Ammon's horn (tissue), 1 donor: ENCODE results near the gene ZNF329.
"Not testable (repeated sequence)": the region's sequence is repeated elsewhere in the genome, so short reads cannot be mapped to it uniquely, and the experiment has no call there.

ENCODE experiments used
- DNase-seq: peaks from one replicate; pipeline ENCODE4 v3.0.0-alpha.2; 2016; ENCODE audit warnings: low spot score

Gene ZNF329

DNA sequence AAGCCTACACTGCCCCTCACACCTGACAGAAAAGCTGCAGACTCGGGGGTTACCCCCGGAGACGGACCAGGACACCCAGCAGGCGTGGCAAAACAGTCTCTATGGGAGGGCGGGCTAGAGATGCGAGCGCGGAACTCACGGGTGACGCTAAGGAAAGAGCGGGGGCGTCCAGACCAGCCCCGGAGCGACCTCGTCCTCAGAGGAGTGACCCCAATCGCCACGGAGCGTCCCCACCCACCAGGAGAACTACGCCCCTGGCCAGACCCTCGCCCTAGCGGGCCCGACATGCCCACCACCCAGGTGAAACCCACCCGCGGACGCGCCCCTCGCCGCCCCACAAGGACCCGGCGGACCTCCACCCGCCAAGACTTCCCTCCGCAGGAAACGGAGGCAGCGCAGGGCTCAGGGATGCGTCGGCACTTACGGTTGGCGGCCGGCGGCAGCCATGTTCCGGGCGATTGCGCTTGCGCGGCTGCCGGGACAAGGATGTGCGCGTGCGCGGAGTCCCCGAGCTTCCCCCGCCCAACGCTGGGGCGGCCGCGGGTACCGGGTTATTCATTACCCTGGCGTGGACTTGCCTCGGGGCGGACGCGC is at the start of gene ZNF329:
Gene ZNF329, minus strand, starts transcription at position 462 of the 594 bp plus-strand sequence. CDS start 21,286 bp downstream, outside the sequence.
- DNase-seq, result peak; percentile 79

DNA sequence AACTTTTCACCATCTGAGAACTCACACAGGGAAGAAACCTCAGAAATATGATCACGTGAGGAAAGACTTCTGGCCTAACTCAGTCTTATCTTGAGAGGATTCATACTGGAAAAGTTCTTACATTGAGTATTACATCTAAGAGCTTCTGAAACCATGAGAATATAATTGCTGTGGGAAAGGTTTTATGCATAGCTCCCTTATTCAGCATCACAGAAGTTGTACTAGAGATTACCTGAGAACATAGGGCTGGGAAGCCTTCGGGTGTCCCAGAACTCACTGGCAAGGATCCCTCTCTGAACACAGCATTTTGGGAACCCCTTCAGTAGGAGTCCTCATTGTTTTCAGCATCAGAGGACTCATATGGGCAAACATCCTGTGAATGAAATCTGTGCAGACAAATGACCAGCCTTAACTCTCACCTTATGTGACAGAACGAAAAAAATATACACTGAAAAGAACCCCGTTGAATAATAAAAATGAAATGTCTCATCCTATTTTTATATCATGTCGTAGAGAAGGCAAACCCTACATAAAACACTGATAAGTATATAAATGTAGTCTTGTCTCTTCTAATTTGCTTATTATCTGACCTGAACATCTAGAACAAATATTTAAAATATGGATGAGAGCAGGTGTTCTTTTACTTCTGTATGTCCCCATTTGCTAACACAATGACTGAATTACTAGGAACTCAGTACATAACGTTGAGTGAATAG is 46.5 kb upstream of the ZNF329 start:
- no peak for DNase-seq

DNA sequence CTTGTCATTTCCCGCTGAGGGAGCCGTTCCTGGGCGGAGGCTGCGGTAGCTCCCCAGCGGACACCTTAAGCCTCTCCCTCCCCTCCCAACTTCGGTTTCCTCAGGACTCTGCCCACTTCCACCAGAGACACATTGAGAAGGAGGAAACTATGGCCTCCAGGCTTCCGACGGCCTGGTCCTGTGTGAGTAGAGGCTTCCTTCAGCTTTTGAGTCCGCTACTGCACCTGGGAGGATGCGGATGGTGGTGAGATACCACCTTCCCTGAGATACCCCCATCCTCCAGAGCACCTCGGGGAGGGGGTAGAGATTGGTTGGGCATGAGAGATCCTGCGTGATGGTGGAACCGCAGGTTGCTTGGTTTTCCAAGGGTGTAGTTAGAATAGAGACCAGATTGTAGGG is 33.2 kb upstream of the ZNF329 start:
- no peak for DNase-seq

DNA sequence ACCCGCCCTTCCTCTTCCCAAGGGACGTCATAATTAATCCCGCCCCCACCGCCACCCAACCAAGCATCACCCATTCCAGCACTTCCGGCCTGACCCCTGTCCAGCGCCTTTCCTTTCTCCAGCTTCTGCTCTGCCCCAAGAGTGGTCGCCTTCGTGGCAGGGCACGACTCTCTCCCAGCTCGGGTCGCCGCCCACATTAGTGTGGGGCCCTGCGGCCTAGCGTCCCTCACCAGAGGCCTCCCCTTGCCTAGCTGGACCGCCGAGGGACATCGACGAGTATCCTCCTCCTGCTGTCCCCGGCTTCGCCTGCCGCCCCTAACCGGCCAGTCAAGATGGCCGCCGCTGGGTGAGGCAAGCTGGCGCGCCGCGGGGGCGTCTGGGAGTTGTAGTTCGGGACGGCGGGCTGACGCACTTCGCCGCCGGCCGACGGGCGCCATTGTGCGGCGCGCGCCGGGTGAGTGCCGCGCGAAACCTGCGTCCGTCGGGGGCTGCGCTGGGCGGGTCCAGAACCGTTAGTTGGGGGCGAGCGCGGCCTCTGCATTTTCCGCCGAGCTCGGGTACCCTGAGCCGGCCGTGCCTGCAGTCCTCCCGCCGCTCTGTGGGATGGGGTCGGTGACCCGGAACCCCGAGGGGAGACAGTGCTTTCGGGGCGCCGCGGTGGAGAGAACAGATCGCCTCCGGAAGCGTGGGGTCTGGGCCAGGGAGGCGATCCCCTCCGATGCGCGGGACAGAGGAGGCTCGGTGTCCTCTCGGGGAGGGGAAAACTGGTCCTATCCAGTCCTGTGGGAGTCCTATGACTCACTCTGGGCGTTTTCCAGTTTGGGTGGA is 32.6 kb upstream of the ZNF329 start, which contains the start of gene ZNF274:
Gene ZNF274, plus strand, starts transcription at position 73 of the 828 bp plus-strand sequence. CDS start 905 bp downstream, outside the sequence.
- DNase-seq, result peak; percentile 91

DNA sequence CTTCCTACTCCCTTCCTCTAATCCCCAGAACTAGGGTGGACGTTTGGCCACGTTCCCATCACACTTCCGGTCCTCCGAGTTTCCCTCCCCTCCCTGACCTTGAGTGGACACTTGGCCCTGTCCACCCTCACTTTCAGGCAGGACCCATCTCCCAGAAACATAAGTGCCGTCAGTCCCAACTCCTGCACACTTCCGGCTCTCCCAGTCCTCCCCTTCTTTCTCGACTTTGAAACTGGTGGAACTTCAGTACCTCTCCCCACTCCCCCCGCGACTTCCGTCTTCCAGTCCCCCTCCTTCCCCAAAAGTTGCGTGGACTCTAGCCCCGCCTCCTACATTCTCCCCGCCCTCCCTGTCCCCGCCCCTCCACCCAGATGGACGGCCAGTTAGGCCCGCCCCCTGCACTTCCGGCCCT is 32.0 kb upstream of the ZNF329 start:
- DNase-seq, result no peak

DNA sequence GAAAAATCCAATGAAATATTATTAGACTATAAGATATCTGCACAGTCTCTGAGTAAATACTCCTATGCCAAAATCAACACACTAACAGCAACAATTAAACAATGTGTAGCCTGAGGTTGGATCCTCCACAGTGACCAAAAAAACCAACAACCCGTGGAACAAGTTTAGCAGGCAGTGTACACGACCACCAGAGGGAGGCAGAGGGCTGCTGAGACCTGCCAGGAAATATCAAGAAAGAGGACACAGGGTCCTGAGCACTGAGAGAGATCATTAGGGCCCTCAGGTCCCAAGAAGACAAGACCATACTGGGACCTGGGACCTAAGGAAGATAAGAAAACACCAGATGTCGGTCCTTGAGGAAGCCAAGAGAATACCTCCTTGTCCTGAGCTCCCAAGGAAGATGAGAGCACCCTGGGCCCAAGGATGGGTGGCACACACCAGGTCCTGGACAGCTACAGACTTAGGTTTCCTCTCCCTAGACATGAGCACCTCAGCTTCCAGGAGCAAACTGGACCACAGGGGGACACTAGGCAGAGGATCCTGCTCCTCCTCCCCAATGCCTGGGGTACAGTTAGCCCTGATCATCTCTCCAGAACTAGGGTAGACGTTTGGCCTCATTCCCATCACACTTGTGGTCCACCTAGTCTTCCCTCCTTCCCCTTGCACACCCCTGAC is 31.4 kb upstream of the ZNF329 start:
- peak; percentile 24 for DNase-seq

DNA sequence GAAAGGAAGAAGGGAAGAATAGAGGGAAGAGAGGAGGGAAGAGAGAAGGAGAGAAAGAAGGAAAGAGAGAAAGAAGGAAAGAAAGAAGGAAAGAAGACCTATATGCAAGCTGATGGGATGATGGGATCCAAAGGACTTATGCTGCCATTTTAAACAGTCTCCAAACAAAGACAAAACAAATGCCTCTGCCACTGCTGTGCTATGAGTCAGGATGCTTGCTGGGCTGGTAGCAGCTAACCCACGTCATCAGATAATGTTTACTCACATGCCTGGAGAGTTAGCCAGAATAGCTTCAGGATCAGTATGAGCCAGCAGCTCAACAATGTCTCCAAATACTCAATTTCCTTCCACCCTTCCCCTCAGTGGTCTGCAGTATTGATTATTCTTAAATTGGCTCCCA is 20.3 kb upstream of the ZNF329 start:
- no peak for DNase-seq

DNA sequence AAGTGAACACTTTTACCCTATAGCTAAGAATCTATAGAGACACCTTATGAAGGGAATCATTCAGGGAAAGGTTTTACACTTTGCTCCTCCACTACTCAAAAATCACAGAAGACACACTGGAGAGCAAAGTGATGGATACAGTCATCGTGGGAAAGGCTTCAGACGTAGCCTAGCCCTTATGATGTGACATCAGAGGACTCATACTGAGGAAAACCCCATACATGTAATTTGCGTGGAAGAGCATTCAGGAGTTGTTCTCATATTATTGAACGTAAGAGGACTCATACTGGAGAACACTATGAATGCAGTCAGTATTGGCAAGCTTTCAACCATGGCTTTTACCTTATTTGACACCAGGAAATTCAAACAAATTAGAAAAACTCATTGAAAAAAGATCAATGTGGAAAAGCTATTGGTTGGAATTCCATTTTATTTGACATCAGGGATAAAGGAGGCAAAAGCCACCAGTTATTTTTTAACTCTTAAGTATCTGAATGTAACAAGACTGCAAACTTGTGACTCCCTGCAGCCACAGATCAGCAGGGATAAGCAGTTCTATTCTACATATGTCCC is 16.2 kb upstream of the ZNF329 start:
- no peak for DNase-seq

DNA sequence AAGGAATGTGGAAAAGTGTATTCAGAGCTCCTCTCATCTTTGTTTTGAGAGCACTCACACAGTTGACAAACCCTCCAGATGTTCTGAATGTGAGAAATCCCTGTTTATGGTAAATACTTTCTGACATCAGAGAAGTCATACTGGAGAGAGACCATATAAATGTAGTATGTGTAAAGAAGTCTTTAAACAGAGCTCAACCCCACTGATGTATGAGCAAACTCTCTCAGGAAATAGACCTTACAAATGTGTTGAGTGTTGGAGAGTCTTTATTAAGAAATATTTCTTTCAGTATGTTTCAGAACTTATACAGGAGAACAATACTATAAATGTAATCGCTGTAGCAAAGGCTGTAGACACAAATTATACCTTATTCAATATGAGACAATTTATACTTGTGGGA is 15.7 kb upstream of the ZNF329 start:
- DNase-seq, result no peak

DNA sequence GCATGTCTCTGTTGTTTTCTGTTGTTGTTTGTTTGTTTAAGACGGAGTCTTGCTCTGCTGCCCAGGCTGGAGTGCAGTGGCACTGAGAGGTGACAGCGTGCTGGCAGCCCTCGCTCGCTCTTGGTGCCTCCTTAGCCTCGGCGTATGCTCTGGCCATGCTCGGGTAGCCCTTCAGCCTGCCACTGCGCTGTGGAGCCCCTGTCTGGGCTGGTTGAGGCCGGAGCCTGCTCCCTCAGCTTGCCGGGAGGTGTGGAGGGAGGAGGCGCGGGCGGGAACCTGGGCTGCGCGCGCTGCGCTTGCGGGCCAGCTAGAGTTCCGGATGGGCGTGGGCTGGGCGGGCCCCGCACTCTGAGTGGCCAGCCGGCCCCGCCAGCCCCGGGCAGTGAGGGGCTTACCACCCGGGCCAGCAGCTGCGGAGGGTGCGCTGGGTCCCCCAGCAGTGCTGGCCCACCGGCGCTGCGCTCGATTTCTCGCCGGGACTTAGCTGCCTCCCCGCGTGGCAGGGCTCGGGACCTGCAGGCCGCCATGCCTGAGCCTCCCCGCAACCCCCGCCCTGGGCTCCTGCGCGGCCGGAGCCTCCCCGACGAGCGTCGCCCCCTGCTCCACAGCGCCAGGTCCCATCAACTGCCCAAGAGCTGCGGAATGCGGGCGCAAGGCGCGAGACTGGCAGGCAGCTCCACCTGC is 6.6 kb upstream of the ZNF329 start:
- DNase-seq, result no peak

DNA sequence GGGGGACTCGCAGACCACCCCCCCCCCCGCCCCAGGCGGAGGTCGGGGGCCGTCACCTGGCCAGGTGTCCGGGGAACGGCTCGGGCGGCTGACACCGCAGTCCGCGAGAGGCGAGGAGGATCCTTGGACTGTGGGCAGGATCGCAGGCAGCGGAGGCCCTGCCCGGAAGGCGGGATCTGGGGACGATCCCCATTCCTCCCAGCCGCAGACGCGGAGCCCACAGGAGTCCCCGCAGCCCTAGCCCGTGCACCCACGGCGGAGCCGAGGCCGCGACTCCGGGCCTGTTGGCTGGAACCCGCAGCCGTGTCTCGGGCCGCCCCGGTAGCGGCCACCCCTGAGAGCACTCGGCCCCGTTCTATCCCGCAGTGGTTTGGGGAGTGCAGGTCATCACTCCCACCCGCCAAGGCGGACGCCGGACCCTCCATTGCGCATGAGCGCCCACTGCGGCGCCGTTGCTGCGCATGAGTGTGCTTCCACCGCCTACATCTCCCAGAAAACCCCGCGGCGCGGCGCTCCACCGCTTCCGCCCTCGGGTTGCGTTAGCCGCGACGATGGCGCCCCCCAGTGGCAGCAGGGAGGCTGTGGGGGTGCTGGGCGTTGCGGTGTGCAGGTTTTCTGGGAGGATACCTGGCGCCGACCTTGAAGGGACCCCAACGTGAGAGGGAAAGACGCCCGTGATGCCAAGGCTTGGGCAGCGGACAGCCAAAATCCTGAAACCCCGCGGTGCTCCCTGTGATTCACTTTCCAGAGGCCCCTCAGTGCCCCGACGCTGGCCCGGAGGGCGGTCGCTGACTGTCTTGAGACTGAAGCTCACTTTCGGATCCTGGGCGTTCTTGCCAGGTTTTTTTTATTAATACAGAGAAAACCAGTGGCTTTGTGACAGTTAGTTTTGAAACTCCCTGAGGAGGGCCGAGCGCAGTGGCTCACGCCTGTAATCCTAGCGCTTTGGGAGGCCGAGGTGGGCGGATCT is 4.4 kb upstream of the ZNF329 start:
- peak; percentile 92 for DNase-seq

DNA sequence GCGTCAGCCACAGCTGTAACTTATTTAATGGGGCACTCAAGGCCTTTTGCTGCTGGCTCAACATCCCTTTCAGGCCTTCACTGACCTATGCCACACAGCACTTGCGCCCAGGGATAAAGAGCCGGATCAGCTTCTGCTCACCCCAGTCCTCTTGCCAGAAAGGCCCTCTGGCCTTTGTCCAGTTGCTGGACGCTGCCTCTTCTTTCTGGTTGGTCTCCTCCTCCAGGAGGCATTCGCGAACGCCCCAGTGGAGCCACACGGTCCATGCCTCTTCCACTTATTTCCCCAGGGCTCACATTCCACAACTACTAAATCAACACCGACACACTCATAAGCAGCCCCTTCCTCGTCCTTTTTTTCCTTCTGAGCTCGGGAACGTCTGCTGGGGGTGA is 3.7 kb upstream of the ZNF329 start:
- DNase-seq, result peak; percentile 18

DNA sequence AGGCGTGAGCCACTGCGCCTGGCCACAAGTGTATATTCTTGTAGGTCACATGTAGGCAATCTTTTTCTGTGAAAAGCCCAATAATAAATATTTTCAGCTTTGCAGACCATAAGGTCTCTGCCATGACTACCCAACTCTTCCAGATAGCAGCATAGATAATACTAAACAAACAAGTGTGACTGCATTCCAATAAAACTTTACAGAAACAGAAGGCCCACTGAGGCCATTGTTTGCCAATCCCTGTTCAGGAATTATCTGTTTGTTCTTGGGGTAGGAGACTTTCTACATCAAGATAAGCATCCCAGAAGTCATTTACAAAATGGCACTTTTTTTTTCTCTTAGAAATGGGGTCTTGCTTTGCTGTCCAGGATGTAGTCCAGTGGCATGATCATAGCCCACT is 2.8 kb upstream of the ZNF329 start:
- DNase-seq, result no peak

DNA sequence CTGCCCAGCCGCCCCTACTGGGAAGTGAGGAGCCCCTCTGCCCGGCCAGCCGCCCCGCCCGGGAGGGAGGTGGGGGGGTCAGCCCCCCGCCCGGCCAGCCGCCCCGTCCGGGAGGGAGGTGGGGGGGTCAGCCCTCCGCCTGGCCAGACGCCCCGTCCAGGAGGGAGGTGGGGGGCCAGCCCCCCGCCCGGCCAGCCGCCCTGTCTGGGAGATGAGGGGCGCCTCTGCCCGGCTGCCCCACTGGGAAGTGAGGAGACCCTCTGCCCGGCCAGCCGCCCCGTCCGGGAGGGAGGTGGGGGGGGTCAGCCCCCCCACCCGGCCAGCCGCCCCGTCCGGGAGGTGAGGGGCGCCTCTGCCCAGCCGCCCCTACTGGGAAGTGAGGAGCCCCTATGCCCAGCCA is 3.1 kb downstream of the ZNF329 start:
- DNase-seq, result not testable (repeated sequence)

DNA sequence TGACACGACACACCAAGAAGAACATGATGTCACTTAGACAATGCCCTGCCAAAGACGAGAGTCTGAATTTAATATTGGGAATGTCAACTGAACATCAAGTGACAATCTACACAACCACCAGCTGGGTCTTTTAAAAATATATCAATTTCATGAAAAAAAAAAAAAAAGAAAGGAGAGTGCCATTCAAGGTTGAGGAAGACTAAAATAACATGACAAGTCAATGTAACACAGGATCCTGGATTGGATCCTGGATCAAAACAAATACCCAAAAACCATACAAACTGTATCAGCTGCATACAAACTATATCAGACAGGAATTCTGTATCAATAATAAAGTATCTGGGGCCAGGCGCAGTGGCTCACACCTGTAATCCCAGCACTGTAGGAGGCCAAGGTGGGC is 4.7 kb downstream of the ZNF329 start:
- no peak for DNase-seq

DNA sequence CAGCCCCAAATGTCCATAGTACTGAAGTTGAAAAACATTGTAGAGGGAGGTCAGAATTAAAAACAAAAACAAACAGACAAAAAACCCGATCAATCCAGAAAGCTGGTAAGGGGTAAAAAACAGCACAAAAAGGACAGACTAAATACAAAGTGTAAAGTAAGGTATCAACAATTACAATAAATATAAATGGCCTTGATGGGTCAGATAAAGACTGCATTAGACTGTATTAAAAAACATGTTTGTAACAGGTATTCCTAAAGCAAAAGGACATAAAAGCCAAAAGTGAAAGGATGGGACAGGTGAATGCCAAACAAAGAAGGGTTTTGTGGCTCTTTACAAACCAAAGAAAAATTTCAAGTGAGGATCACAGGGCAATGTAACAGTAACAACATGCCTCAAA is 16.3 kb downstream of the ZNF329 start:
- no peak for DNase-seq

DNA sequence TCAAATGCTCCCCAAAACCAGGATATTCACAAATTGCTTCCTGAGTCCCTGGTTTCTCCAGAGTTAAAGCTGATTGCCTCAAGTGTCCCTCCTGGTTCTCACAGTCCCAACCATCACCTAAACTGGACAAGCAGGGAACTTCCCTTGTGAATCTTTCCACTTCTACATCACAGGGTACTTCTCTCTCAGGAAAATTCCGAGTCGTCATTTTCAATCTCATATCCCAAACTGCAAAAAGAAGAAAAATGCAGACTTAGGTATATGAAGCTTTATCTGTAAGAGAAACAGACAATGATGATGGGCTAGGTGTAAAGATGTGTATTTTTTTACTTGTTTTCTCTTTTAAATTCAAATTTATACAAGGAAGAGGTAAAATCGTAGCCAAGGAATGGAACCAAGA is 21.3 kb downstream of the ZNF329 start:
- no peak for DNase-seq

DNA sequence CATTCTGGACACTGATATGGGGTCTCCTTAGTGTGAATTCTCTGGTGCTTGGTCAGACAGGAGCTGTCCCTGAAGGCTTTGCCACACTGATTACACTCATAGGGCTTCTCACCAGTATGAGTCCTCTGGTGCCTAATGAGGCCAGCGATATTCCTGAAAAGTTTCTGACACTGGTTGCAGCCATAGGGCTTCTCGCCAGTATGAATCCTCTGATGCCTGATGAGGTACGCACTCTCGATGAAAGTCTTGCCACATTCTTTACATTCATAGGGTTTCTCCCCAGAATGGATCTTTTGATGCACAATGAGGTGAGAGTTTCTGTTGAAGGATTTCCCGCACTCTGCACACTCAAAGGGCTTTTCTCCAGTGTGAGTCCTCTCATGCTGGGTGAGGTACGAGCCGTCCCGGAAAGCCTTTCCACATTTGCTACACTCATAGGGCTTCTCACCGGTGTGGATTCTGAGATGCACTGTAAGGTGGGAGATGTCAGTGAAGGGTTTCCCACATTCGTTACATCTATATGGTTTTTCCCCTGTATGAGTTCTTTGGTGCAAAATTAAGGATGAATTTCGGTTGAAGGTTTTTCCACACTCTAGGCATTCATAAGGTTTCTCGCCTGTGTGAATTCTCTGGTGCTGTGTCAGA is 22.4 kb downstream of the ZNF329 start:
- no peak for DNase-seq

DNA sequence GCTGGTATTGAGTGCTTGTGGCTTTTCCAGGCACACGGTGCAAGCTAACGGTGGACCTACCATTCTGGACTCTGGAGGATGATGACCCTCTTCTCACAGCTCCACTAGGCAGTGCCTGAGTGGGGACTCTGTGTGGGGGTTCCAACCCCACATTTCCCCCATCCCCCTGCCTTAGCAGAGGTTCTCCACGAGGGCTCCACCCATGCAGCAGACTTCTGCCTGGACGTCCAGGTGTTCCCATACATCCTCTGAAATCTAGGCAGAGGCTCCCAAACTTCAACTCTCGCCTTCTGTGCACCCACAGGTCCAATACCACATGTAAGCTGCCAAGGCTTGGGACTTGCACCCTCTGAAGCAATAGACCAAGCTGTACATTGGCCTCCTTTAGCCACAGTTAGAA is 27.2 kb downstream of the ZNF329 start:
- no peak for DNase-seq
